Renal cortical epithelial cell (primary cell): ENCODE measurements around the gene SP4. TPM values are rescaled to one million over a fixed set of nuclear protein-coding genes. Genes with fewer than 3 reads are reported as not detected.
"Not testable (repeated sequence)": the region's sequence is repeated elsewhere in the genome, so short reads cannot be mapped to it uniquely, and the experiment has no call there.

Experiments
- DNase-seq: peaks from one replicate; pipeline ENCODE4 v3.0.0-alpha.2; 2011; ENCODE audit warnings: low read depth
- total RNA-seq: library from RNA; depleted of rRNA; stranded (reverse); fragments of >200 nt; gene quantifications from 2 replicates; pipeline ENCODE4 v1.2.3, GENCODE V29; 2014

Gene SP4
- total RNA-seq, 1 donor from 2014 or later: 10.7 TPM

GRCh38 chr7:21524680-21525079, 96.8 kb downstream of the SP4 start:
- no peak for DNase-seq

- DNase-seq: no peak
These were observed 98.1 kb downstream of the SP4 start for GRCh38 chr7:21526007-21526406.

GRCh38 chr7:21526448-21526847, 98.6 kb downstream of the SP4 start:
- DNase-seq: no peak

GRCh38 chr7:21532485-21532884, 104.6 kb downstream of the SP4 start:
- not testable (repeated sequence) for DNase-seq

- not testable (repeated sequence) for DNase-seq
These were observed 105.8 kb downstream of the SP4 start for GRCh38 chr7:21533646-21534045.

- DNase-seq: not testable (repeated sequence)
These were observed 108.7 kb downstream of the SP4 start for GRCh38 chr7:21536445-21537118.

GRCh38 chr7:21538936-21539495, 111.1 kb downstream of the SP4 start:
- DNase-seq: no peak

GRCh38 chr7:21542891-21543527, 115.1 kb downstream of the SP4 start, which contains the start of gene DNAH11:
Gene DNAH11 (plus strand): TSS chr7:21543039. CDS start chr7:21543246, 207 bp downstream.
- no peak for DNase-seq

GRCh38 chr7:21543528-21544302, 115.8 kb downstream of the SP4 start:
- no peak for DNase-seq

GRCh38 chr7:21544303-21544656, 116.4 kb downstream of the SP4 start:
- DNase-seq: no peak

- no peak for DNase-seq
These were observed 116.8 kb downstream of the SP4 start for GRCh38 chr7:21544715-21545114.

GRCh38 chr7:21547501-21547900, 119.6 kb downstream of the SP4 start:
- no peak for DNase-seq

- peak; percentile 11 for DNase-seq
These were observed 120.6 kb downstream of the SP4 start for GRCh38 chr7:21548491-21548890.

GRCh38 chr7:21550076-21550475, 122.2 kb downstream of the SP4 start:
- no peak for DNase-seq

- DNase-seq: no peak
These were observed 123.1 kb downstream of the SP4 start for GRCh38 chr7:21550821-21551531.

GRCh38 chr7:21562385-21562784, 134.5 kb downstream of the SP4 start:
- no peak for DNase-seq

Other genes with a start within 250 kb of the SP4 start
- 0.05 and 0.17 TPM in 2 replicates for gene DNAH11, start 115.0 kb downstream of the SP4 start, total RNA-seq